Uterus (tissue), 4 donors: ENCODE data around the gene AGBL2. TPM values are rescaled to one million over a fixed set of nuclear protein-coding genes. Genes with fewer than 3 reads are reported as not detected.
"Not testable (repeated sequence)": the region's sequence is repeated elsewhere in the genome, so short reads cannot be mapped to it uniquely, and the experiment has no call there.

Source experiments
- DNase-seq, 2 donors: peaks; one replicate each; pipeline ENCODE4 v3.0.0-alpha.2; 2019 to 2020
- H3K27ac ChIP-seq, 2 donors: fragments of 200-600 bp; sonication (generic); 1 replicate in 1 of 2; 2 replicates in 1 of 2; pipeline ENCODE4 v1.5.1; 2016 to 2018
- H3K27me3 ChIP-seq, 2 donors: fragments of 200-600 bp; sonication (generic); one replicate each; pipeline ENCODE4 v1.5.1; 2018 to 2019; ENCODE audit warnings: control low read depth in 1 of 2
- H3K36me3 ChIP-seq, 2 donors: fragments of 200-600 bp; sonication (generic); one replicate each; pipeline ENCODE4 v1.5.1; 2019; ENCODE audit warnings: control low read depth in 1 of 2
- H3K4me1 ChIP-seq, 2 donors: fragments of 200-600 bp; sonication (generic); one replicate each; pipeline ENCODE4 v1.5.1; 2018 to 2019; ENCODE audit warnings: control low read depth in 1 of 2
- H3K4me3 ChIP-seq, 2 donors: fragments of 200-600 bp; sonication (generic); 1 replicate in 1 of 2; 2 replicates in 1 of 2; pipeline ENCODE4 v1.5.1; 2018 to 2019; ENCODE audit warnings: mild to moderate bottlenecking in 1 of 2
- H3K9me3 ChIP-seq, 2 donors: fragments of 200-600 bp; sonication (generic); one replicate each; pipeline ENCODE4 v1.5.1; 2019; ENCODE audit warnings: control low read depth in 1 of 2
- CTCF ChIP-seq, 4 experiments: fragments of 200-600 bp in 2 of 4; fragments of 450-650 bp in 2 of 4; sonication (generic) in 2 of 4; IDR thresholded peaks; one replicate each; pipeline ENCODE4 v1.5.1; 2016 to 2019; ENCODE audit warnings: antibody characterized with exemption in 4 of 4, mild to moderate bottlenecking in 2 of 4, moderate library complexity in 1 of 4
- POLR2A ChIP-seq, 2 donors: fragments of 450-650 bp; IDR thresholded peaks; one replicate each; pipeline ENCODE4 v1.6.1; 2016; ENCODE audit warnings: antibody characterized with exemption in 2 of 2, mild to moderate bottlenecking in 1 of 2, moderate library complexity in 1 of 2
- intact Hi-C: fragments of 100-400 bp; cut with DNase I; formaldehyde crosslinking; loops from one replicate; pipeline ENCODE4 v1.15.1; 2023; ENCODE audit warnings: low total_unique reads
- total RNA-seq, 4 donors: library from RNA; depleted of rRNA in 3 of 4; stranded (reverse); fragments of >200 nt in 3 of 4; gene quantifications; one replicate each; pipeline versions ENCODE4 v1.1.0 to v1.2.4, GENCODE V29; 2014 to 2023
- donor health status: DM: yes; HTN: yes; CAD: no.

Gene AGBL2, protein sequence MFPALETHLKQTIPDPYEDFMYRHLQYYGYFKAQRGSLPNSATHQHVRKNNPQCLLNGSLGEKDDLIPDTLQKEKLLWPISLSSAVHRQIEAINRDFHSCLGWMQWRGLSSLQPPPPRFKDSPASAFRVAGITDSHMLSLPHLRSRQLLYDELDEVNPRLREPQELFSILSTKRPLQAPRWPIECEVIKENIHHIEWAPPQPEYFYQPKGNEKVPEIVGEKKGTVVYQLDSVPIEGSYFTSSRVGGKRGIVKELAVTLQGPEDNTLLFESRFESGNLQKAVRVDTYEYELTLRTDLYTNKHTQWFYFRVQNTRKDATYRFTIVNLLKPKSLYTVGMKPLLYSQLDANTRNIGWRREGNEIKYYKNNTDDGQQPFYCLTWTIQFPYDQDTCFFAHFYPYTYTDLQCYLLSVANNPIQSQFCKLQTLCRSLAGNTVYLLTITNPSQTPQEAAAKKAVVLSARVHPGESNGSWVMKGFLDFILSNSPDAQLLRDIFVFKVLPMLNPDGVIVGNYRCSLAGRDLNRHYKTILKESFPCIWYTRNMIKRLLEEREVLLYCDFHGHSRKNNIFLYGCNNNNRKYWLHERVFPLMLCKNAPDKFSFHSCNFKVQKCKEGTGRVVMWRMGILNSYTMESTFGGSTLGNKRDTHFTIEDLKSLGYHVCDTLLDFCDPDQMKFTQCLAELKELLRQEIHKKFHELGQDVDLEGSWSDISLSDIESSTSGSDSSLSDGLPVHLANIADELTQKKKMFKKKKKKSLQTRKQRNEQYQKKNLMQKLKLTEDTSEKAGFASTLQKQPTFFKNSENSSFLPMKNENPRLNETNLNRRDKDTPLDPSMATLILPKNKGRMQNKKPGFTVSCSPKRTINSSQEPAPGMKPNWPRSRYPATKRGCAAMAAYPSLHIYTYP
- 10 to 100 TPM in 1 of 4 donors, 1 to 10 TPM in 3; 1.3 to 45.6 (median 2.6) TPM for total RNA-seq

GRCh38 chr11:47715082-47715669 lies at the start of gene AGBL2:
Gene AGBL2 (minus strand): TSS chr11:47715369. CDS start chr11:47714650, 719 bp downstream.
- Histone ChIP-seq H3K4me1 (no peaks in the 10 kb centered on the region), H3K36me3 (no peaks in the 10 kb centered on the region), H3K27me3 (no peaks in the 10 kb centered on the region), H3K27ac (peak within 1 kb of the TSS; percentile 70 to 73), H3K9me3 (no peaks in the 10 kb centered on the region), H3K4me3 (peak within 1 kb of the TSS; percentile 59 to 92)
- intact Hi-C loops, result no loop called here
- DNase-seq, result peak; percentile 50 to 67
- TF ChIP-seq CTCF (IDR thresholded peaks at IDR 0.05) (no peak), POLR2A (IDR thresholded peaks at IDR 0.05) (peak; percentile 25 to 65)

DNA sequence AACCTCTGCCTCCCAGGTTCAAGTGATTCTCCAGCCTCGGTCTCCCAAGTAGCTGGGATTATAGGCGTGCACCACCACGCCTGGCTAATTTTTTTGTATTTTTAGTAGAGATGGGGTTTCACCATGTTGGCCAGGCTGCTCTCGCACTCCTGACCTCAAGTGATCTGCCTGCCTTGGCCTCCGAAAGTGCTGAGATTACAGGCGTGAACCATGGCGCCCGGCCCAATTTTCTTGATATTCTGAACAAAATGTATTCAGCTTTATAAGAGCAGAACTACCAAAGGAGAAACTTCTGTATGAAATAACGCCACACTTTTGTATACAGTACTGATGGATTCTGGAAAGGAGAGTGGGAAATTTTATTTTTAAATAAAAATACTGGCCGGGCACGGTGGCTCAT lies 44.1 kb upstream of the AGBL2 start:
- H3K4me1 ChIP-seq, H3K9me3 ChIP-seq, H3K27ac ChIP-seq, H3K36me3 ChIP-seq, DNase-seq, intact Hi-C loops, H3K4me3 ChIP-seq, H3K27me3 ChIP-seq: not testable (repeated sequence)

GRCh38 chr11:47756208-47756607 lies 41.0 kb upstream of the AGBL2 start:
- no peak for TF ChIP-seq CTCF (IDR thresholded peaks at IDR 0.05)
- no peak for TF ChIP-seq POLR2A (IDR thresholded peaks at IDR 0.05)
- Histone ChIP-seq H3K9me3 (no peaks in the 10 kb centered on the region), H3K4me3 (no peak overlapping the region), H3K27ac (no peak overlapping the region), H3K27me3 (no peaks in the 10 kb centered on the region), H3K4me1 (no peaks in the 10 kb centered on the region), H3K36me3 (no peaks in the 10 kb centered on the region)
- intact Hi-C loops, result no loop called here
- DNase-seq, result no peak

DNA sequence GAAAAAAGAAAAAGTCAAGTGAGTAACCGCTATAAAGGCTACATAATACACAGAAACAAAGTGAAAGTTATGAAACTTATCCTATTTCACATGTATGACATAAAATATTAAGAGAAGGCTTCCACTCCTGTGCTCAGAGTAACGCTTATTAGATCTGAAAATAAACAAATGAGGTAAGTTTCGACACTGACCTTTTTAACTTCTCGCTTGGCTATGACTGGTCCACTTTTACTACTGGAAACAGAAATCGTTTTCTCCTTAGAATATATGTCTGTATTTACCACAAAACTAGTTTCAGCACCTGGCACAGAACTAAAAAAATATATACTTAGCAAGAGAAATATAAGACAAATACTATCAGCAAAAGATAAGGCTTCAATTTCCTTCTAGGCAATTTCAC lies 35.6 kb upstream of the AGBL2 start:
- no peaks in the 10 kb centered on the region for H3K4me1 ChIP-seq
- no peak for DNase-seq
- H3K9me3 ChIP-seq, result no peaks in the 10 kb centered on the region
- no peak for TF ChIP-seq POLR2A (IDR thresholded peaks at IDR 0.05)
- TF ChIP-seq CTCF (IDR thresholded peaks at IDR 0.05), result no peak
- H3K4me3 ChIP-seq, result no peak overlapping the region
- H3K36me3 ChIP-seq, result no peaks in the 10 kb centered on the region
- H3K27ac ChIP-seq, result no peak overlapping the region
- H3K27me3 ChIP-seq, result no peaks in the 10 kb centered on the region
- intact Hi-C loops, result no loop called here

DNA sequence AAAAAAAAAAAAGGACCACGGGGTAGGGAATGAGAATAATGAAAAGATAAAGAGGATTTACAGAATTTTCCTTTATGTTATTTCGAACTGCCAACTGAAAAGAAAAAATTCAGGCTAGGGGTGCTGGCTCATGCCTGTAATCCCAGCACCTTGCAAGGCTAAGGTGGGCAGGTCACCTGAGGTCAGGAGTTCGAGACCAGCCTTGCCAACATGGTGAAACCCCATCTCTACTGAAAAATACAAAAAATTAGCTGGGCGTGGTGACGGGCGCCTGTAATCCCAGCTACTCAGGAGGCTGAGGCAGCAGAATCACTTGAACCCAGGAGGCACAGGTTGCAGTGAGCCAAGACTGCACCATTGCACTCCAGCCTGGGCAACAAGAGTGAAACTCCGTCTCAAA lies 27.3 kb upstream of the AGBL2 start:
- H3K9me3 ChIP-seq, intact Hi-C loops, DNase-seq, H3K27me3 ChIP-seq, H3K36me3 ChIP-seq, H3K27ac ChIP-seq, H3K4me3 ChIP-seq, H3K4me1 ChIP-seq: not testable (repeated sequence)

GRCh38 chr11:47737817-47738216 lies 22.6 kb upstream of the AGBL2 start:
- intact Hi-C loops, H3K4me1 ChIP-seq, H3K27me3 ChIP-seq, H3K27ac ChIP-seq, H3K36me3 ChIP-seq, H3K4me3 ChIP-seq, H3K9me3 ChIP-seq, DNase-seq: not testable (repeated sequence)
